K562 (cell line): ENCODE data around the gene MYL5. TPM values are rescaled to one million over a fixed set of nuclear protein-coding genes. Genes with fewer than 3 reads are reported as not detected.

Experiments
- EGR1 ChIP-seq: fragments of 450-650 bp; conservative IDR thresholded peaks from 2 replicates; pipeline ENCODE4 v1.6.1; 2017; ENCODE audit warnings: mild to moderate bottlenecking
- LARP7 ChIP-seq: fragments of 450-650 bp; IDR thresholded peaks from 2 replicates; pipeline ENCODE4 v1.6.1; 2016
- polyA plus RNA-seq, 8 experiments: library from polyadenylated mRNA; depleted of rRNA in 4 of 8; stranded (reverse) in 5 of 8; unstranded in 3 of 8; fragments of >200 nt; fragmentation: Nextera tagmentation in 2 of 8; fragmentation: Illumina TruSeq in 1 of 8; extraction: Ambion mirVana in 2 of 8; extraction: Trizol in 1 of 8; gene quantifications; 2 replicates each; pipeline versions ENCODE4 v1.2.1 to v1.2.3, GENCODE V29; 2011 to 2014; ENCODE audit warnings: inconsistent platforms in 1 of 8, missing spikeins in 1 of 8
- total RNA-seq, 7 experiments: library from RNA; depleted of rRNA in 6 of 7; stranded (reverse); fragments of >200 nt in 6 of 7; fragmentation: Illumina TruSeq in 2 of 7; extraction: Trizol in 2 of 7; gene quantifications; 2 replicates each; pipeline versions ENCODE4 v1.2.1 to v1.2.3, GENCODE V29; 2011 to 2021; ENCODE audit warnings: low replicate concordance in 1 of 7
- TF ChIP-seq, protein P1 (sequence below), 2 experiments: fragments of 450-650 bp; IDR thresholded peaks; 2 replicates each; pipeline ENCODE4 v1.6.1; 2016; ENCODE audit warnings: mild to moderate bottlenecking in 2 of 2, borderline replicate concordance in 1 of 2, low read depth in 1 of 2, moderate library complexity in 1 of 2
- TF ChIP-seq, protein P2 (sequence below): sonication (generic); formaldehyde crosslinking; IDR thresholded peaks from 2 replicates; pipeline ENCODE4 v1.8.0; 2022; ENCODE audit warnings: mild to moderate bottlenecking, missing genetic modification reagents

MYL5 gene
- total and polyA plus RNA-seq, 9 of the 15 experiments (the other 6 are each of a cell fraction or from before 2014, with no cell fraction given): 1.4 to 10.0 (median 4.1) TPM

DNA sequence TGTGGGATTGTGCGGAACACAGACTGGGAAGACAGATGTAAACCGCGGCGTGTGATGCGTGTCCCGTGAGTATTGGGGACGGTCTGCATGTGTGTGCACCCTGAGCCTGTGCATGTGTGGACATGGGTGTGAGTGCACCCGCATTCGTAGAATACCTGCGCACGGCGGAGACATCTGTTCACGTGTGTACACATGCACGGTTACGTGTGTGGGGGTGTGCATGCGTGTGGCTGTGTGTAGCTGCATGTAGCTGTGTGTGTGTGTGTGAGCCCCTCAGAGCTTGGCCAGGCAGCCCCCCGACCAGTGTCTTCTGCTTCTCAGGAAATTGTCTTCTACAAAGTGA is 19.9 kb upstream of the MYL5 start (continued):
- TF ChIP-seq, protein P1, sequence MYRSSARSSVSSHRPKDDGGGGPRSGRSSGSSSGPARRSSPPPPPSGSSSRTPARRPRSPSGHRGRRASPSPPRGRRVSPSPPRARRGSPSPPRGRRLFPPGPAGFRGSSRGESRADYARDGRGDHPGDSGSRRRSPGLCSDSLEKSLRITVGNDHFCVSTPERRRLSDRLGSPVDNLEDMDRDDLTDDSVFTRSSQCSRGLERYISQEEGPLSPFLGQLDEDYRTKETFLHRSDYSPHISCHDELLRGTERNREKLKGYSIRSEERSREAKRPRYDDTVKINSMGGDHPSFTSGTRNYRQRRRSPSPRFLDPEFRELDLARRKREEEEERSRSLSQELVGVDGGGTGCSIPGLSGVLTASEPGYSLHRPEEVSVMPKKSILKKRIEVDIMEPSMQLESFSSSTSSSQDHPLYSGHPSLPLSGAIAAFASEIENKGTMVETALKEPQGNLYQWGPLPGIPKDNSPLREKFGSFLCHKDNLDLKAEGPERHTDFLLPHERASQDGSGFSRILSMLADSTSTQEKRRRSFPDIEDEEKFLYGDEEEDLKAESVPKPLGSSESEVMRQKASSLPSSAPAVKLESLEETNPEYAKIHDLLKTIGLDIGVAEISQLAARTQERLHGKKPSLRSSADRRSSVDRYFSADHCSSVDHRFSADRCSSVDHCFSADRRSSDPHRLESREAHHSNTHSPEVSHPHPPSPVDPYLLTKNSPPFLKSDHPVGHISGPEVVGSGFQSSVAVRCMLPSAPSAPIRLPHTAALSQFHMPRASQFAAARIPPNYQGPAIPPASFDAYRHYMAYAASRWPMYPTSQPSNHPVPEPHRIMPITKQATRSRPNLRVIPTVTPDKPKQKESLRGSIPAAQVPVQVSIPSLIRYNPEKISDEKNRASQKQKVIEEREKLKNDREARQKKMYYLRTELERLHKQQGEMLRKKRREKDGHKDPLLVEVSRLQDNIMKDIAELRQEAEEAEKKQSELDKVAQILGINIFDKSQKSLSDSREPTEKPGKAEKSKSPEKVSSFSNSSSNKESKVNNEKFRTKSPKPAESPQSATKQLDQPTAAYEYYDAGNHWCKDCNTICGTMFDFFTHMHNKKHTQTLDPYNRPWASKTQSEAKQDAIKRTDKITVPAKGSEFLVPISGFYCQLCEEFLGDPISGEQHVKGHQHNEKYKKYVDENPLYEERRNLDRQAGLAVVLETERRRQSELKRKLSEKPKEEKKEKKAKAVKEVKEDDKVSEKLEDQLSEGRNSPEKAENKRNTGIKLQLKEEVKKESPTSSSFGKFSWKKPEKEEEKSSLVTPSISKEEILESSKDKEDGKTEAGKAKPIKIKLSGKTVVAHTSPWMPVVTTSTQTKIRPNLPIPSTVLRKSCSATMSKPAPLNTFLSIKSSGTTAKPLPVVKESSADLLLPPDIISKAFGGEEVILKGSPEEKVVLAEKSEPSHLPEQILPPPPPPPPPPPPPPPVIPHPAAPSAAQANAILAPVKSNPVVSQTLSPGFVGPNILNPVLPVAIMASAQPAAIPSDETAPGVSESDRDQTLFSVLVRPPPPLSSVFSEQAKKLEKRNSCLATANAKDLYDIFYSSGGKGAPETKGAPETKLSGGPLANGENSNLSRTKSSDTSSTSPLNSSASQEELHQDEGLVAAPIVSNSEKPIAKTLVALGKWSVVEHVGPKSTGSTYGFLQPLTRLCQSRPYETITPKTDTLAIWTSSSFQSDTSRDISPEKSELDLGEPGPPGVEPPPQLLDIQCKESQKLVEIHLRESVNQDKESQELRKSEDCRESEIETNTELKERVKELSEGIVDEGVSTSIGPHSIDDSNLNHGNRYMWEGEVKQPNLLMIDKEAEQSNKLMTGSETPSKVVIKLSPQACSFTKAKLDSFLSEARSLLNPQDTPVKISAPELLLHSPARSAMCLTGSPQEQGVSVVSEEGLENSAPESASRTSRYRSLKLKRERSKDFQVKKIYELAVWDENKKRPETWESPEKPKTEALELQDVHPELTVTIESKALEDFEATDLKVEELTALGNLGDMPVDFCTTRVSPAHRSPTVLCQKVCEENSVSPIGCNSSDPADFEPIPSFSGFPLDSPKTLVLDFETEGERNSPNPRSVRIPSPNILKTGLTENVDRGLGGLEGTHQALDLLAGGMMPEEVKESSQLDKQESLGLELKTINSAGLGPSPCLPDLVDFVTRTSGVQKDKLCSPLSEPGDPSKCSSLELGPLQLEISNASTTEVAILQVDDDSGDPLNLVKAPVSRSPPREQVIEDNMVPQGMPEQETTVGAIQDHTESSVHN (IDR thresholded peaks at IDR 0.05; ENCODE audit: borderline replicate concordance in 1 of 2, low read depth in 1 of 2): no peak
- TF ChIP-seq EGR1: no peak
- TF ChIP-seq LARP7: no peak
- TF ChIP-seq, protein P2, sequence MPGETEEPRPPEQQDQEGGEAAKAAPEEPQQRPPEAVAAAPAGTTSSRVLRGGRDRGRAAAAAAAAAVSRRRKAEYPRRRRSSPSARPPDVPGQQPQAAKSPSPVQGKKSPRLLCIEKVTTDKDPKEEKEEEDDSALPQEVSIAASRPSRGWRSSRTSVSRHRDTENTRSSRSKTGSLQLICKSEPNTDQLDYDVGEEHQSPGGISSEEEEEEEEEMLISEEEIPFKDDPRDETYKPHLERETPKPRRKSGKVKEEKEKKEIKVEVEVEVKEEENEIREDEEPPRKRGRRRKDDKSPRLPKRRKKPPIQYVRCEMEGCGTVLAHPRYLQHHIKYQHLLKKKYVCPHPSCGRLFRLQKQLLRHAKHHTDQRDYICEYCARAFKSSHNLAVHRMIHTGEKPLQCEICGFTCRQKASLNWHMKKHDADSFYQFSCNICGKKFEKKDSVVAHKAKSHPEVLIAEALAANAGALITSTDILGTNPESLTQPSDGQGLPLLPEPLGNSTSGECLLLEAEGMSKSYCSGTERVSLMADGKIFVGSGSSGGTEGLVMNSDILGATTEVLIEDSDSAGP: no peak
